Caco-2 (cell line): ENCODE measurements around the gene SYP. TPM values are rescaled to one million over a fixed set of nuclear protein-coding genes. Genes with fewer than 3 reads are reported as not detected.

Experiments used
- BruUV-seq: library from RNA; stranded (reverse); fragments of 400-500 nt; replicated peaks from 2 replicates; lab custom pipeline; 2021; lab: Mats Ljungman, UMichigan
- CTCF ChIA-PET: fragments of 300-600 bp; sonication (Branson Sonifier 250); formaldehyde crosslinking; loops from one replicate; lab custom pipeline; 2022; ENCODE audit warnings: antibody characterized with exemption; lab: Charles Lee
- POLR2A ChIA-PET: fragments of 300-600 bp; sonication (Branson Sonifier 250); formaldehyde crosslinking; loops from one replicate; lab custom pipeline; 2022; ENCODE audit warnings: antibody characterized with exemption; lab: Charles Lee
- DNase-seq, 2 experiments: peaks; one replicate each; pipeline versions ENCODE4 v3.0.0 to v3.0.0-alpha.2; 2020 to 2022
- H3K27me3 ChIP-seq: replicated peaks from 2 replicates; pipeline ENCODE4 v1.6.0; 2011; ENCODE audit warnings: low read length; ENCODE audit not compliant: control insufficient read depth, insufficient read depth
- H3K36me3 ChIP-seq: 2 replicates; pipeline ENCODE4 v1.5.1; 2011; ENCODE audit warnings: low read length; ENCODE audit not compliant: control insufficient read depth, insufficient read depth
- H3K4me1 ChIP-seq: fragments of 250-450 bp; sonication (Bioruptor Pico); 2 replicates; pipeline ENCODE4 v1.5.1; 2020; ENCODE audit warnings: mild to moderate bottlenecking
- H3K4me3 ChIP-seq: 2 replicates; pipeline ENCODE4 v1.5.1; 2011; ENCODE audit warnings: low read depth, mild to moderate bottlenecking, control low read depth, low read length
- H3K9me3 ChIP-seq: fragments of 250-450 bp; sonication (Bioruptor Pico); 2 replicates; pipeline ENCODE4 v1.5.1; 2020; ENCODE audit warnings: mild to moderate bottlenecking, moderate library complexity
- H3K27ac Mint-ChIP-seq: one replicate; pipeline ENCODE4 v1.8.0; 2022; ENCODE audit warnings: mixed read lengths; ENCODE audit not compliant: unreplicated experiment
- H3K27me3 Mint-ChIP-seq: one replicate; pipeline ENCODE4 v1.8.0; 2022; ENCODE audit warnings: mixed read lengths; ENCODE audit not compliant: insufficient read depth, unreplicated experiment
- H3K36me3 Mint-ChIP-seq: one replicate; pipeline ENCODE4 v1.8.0; 2022; ENCODE audit warnings: mild to moderate bottlenecking, mixed read lengths; ENCODE audit not compliant: insufficient read depth, unreplicated experiment
- H3K4me1 Mint-ChIP-seq: one replicate; pipeline ENCODE4 v1.8.0; 2022; ENCODE audit warnings: low read depth, mixed read lengths; ENCODE audit not compliant: unreplicated experiment
- H3K4me3 Mint-ChIP-seq: one replicate; pipeline ENCODE4 v1.8.0; 2022; ENCODE audit warnings: mild to moderate bottlenecking, moderate library complexity, mixed read lengths; ENCODE audit not compliant: unreplicated experiment
- H3K9me3 Mint-ChIP-seq: one replicate; pipeline ENCODE4 v1.8.0; 2022; ENCODE audit warnings: mixed read lengths; ENCODE audit not compliant: unreplicated experiment
- intact Hi-C: fragments of 100-400 bp; cut with micrococcal nuclease; formaldehyde crosslinking; loops from one replicate; pipeline ENCODE4 v1.10.0; 2022; ENCODE audit not compliant: unreplicated experiment
- total RNA-seq: library from RNA; stranded (reverse); gene quantifications from 2 replicates; pipeline ENCODE4 v1.2.3, GENCODE V29; 2022
- TF ChIP-seq, protein P1 (sequence below), 2 experiments: fragments of 200-600 bp in 1 of 2; IDR thresholded peaks; 1 replicate in 1 of 2; 2 replicates in 1 of 2; pipeline versions ENCODE4 v1.5.1 to v1.8.0; 2011 to 2022; ENCODE audit warnings: antibody characterized with exemption in 1 of 2, control low read depth in 1 of 2, inconsistent platforms in 1 of 2, low read depth in 1 of 2, low read length in 1 of 2, mild to moderate bottlenecking in 1 of 2, moderate library complexity in 1 of 2; ENCODE audit not compliant: insufficient read depth in 1 of 2, severe bottlenecking in 1 of 2, unreplicated experiment in 1 of 2

Gene SYP
- total RNA-seq, 1 experiment from 2014 or later, result 18.3 TPM

DNA sequence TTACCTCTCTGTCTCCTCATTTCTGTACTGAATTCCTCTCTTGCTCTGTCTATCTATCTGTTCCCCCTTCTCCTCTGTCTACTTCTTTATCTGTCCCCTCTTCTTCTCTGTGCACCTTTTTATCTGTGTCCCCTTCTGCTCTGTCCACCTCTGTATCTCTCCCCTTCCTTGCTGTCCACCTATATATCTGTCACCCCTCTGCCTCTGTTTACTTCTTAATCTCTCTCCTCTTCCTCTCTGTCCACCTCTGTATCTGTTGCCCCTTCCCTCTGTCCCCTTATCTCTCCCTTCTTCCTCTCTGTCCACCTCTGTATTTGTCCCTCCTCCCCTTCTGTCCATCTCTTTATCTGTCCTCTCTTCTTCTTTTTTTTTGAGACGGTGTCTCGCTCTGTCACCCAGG lies 44.2 kb upstream of the SYP start:
- Histone ChIP-seq H3K4me1 (no peaks in the 10 kb centered on the region), H3K9me3 (no peaks in the 10 kb centered on the region), H3K4me3 (no peak overlapping the region), H3K27me3 (no peaks in the 10 kb centered on the region), H3K36me3 (no peaks in the 10 kb centered on the region)
- Mint-ChIP-seq H3K9me3 (no peaks in the 10 kb centered on the region), H3K27ac (no peak overlapping the region), H3K4me1 (no peaks in the 10 kb centered on the region), H3K4me3 (no peak overlapping the region), H3K27me3 (no peaks in the 10 kb centered on the region), H3K36me3 (peaks cover 4% of the 10 kb centered on the region)
- ChIA-PET POLR2A (no interaction called here), CTCF (no interaction called here)
- DNase-seq, result no peak
- intact Hi-C loops, result no loop called here
- no TSS peak for BruUV-seq
- TF ChIP-seq, protein P1, sequence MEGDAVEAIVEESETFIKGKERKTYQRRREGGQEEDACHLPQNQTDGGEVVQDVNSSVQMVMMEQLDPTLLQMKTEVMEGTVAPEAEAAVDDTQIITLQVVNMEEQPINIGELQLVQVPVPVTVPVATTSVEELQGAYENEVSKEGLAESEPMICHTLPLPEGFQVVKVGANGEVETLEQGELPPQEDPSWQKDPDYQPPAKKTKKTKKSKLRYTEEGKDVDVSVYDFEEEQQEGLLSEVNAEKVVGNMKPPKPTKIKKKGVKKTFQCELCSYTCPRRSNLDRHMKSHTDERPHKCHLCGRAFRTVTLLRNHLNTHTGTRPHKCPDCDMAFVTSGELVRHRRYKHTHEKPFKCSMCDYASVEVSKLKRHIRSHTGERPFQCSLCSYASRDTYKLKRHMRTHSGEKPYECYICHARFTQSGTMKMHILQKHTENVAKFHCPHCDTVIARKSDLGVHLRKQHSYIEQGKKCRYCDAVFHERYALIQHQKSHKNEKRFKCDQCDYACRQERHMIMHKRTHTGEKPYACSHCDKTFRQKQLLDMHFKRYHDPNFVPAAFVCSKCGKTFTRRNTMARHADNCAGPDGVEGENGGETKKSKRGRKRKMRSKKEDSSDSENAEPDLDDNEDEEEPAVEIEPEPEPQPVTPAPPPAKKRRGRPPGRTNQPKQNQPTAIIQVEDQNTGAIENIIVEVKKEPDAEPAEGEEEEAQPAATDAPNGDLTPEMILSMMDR (IDR thresholded peaks at IDR 0.05; ENCODE audit: insufficient read depth in 1 of 2, low read depth in 1 of 2, low read length in 1 of 2, severe bottlenecking in 1 of 2, unreplicated experiment in 1 of 2), result no peak

GRCh38 chrX:49243166-49243565 lies 43.2 kb upstream of the SYP start:
- CTCF ChIA-PET, result no interaction called here

GRCh38 chrX:49242545-49243066 lies 42.6 kb upstream of the SYP start:
- no peaks in the 10 kb centered on the region for H3K27me3 Mint-ChIP-seq

More at GRCh38 chrX:49243166-49243565, 43.2 kb upstream of the SYP start:
- no peaks in the 10 kb centered on the region for H3K36me3 ChIP-seq
- BruUV-seq, result no TSS peak
- POLR2A ChIA-PET, result no interaction called here
- peaks cover 4% of the 10 kb centered on the region for H3K36me3 Mint-ChIP-seq
- no peaks in the 10 kb centered on the region for H3K4me1 ChIP-seq
- no peak overlapping the region for H3K4me3 Mint-ChIP-seq
- H3K27me3 Mint-ChIP-seq, result no peaks in the 10 kb centered on the region
- no peak overlapping the region for H3K4me3 ChIP-seq
- intact Hi-C loops, result no loop called here
- no peak for DNase-seq
- no peak overlapping the region for H3K27ac Mint-ChIP-seq
- TF ChIP-seq, protein P1 (IDR thresholded peaks at IDR 0.05; ENCODE audit: insufficient read depth in 1 of 2, low read depth in 1 of 2, low read length in 1 of 2, severe bottlenecking in 1 of 2, unreplicated experiment in 1 of 2), result no peak
- H3K27me3 ChIP-seq, result no peaks in the 10 kb centered on the region
- H3K4me1 Mint-ChIP-seq, result no peaks in the 10 kb centered on the region
- no peaks in the 10 kb centered on the region for H3K9me3 Mint-ChIP-seq
- H3K9me3 ChIP-seq, result no peaks in the 10 kb centered on the region

More at GRCh38 chrX:49242545-49243066, 42.6 kb upstream of the SYP start:
- H3K36me3 Mint-ChIP-seq, result peaks cover 4% of the 10 kb centered on the region
- H3K27ac Mint-ChIP-seq, result no peak overlapping the region
- intact Hi-C loops, result no loop called here
- H3K4me3 Mint-ChIP-seq, result no peak overlapping the region
- Histone ChIP-seq H3K27me3 (no peaks in the 10 kb centered on the region), H3K9me3 (no peaks in the 10 kb centered on the region), H3K4me1 (no peaks in the 10 kb centered on the region), H3K4me3 (no peak overlapping the region), H3K36me3 (no peaks in the 10 kb centered on the region)
- TF ChIP-seq, protein P1 (IDR thresholded peaks at IDR 0.05; ENCODE audit: insufficient read depth in 1 of 2, low read depth in 1 of 2, low read length in 1 of 2, severe bottlenecking in 1 of 2, unreplicated experiment in 1 of 2), result no peak
- no peak for DNase-seq
- no peaks in the 10 kb centered on the region for H3K9me3 Mint-ChIP-seq
- ChIA-PET POLR2A (interaction anchor here (0.6 kb wide), 1 partner anchor 690 kb away, joined by 3 read pairs; no protein-coding TSS in a partner anchor), CTCF (no interaction called here)
- BruUV-seq, result no TSS peak
- no peaks in the 10 kb centered on the region for H3K4me1 Mint-ChIP-seq
